Astrocyte (in vitro differentiated cells and primary cell): ENCODE data around the gene GIT1. TPM values are rescaled to one million over a fixed set of nuclear protein-coding genes. Genes with fewer than 3 reads are reported as not detected.

Experiments used
- DNase-seq: peaks from one replicate; pipeline ENCODE4 v3.0.0-alpha.2; 2010; ENCODE audit warnings: low read depth
- FAIRE-seq: peaks from 2 replicates; lab custom pipeline; 2011; peaks lifted over from hg19 to GRCh38; lab: Jason Lieb, UNC
- H2AFZ ChIP-seq: 2 replicates; pipeline ENCODE4 v1.6.0; 2012; ENCODE audit warnings: low read depth, low read length, inconsistent platforms
- H3K27ac ChIP-seq: 2 replicates; pipeline ENCODE4 v1.5.1; 2011; ENCODE audit warnings: low read depth, low read length, inconsistent platforms
- H3K27me3 ChIP-seq: 2 replicates; pipeline ENCODE4 v1.6.0; 2011; ENCODE audit warnings: low read length, inconsistent platforms; ENCODE audit not compliant: insufficient read depth
- H3K36me3 ChIP-seq: 2 replicates; pipeline ENCODE4 v1.5.1; 2011; ENCODE audit warnings: low read length, inconsistent platforms; ENCODE audit not compliant: insufficient read depth
- H3K4me1 ChIP-seq: 2 replicates; pipeline ENCODE4 v1.5.1; 2011; ENCODE audit warnings: low read length, inconsistent platforms; ENCODE audit not compliant: insufficient read depth
- H3K4me2 ChIP-seq: 2 replicates; pipeline ENCODE4 v1.6.0; 2012; ENCODE audit warnings: low read length, inconsistent platforms
- H3K4me3 ChIP-seq: 2 replicates; pipeline ENCODE4 v1.5.1; 2011; ENCODE audit warnings: low read depth, mild to moderate bottlenecking, low read length, inconsistent platforms; ENCODE audit not compliant: insufficient read depth
- H3K79me2 ChIP-seq: 2 replicates; pipeline ENCODE4 v1.6.0; 2012; ENCODE audit warnings: mild to moderate bottlenecking, low read length, inconsistent platforms; ENCODE audit not compliant: insufficient read depth
- H3K9ac ChIP-seq: 2 replicates; pipeline ENCODE4 v1.6.0; 2012; ENCODE audit warnings: mild to moderate bottlenecking, low read length, inconsistent platforms
- H3K9me3 ChIP-seq: 2 replicates; pipeline ENCODE4 v1.5.1; 2012; ENCODE audit warnings: low read depth, mild to moderate bottlenecking, low read length, inconsistent platforms; ENCODE audit not compliant: insufficient read depth
- H4K20me1 ChIP-seq: 2 replicates; pipeline ENCODE4 v1.6.0; 2012; ENCODE audit warnings: low read length, inconsistent platforms; ENCODE audit not compliant: insufficient read depth
- H3K27ac Mint-ChIP-seq: one replicate; pipeline ENCODE4 v1.8.0; 2021; ENCODE audit warnings: mild to moderate bottlenecking, mixed read lengths; ENCODE audit not compliant: unreplicated experiment
- H3K27me3 Mint-ChIP-seq: one replicate; pipeline ENCODE4 v1.8.0; 2021; ENCODE audit warnings: low read depth, mixed read lengths; ENCODE audit not compliant: unreplicated experiment
- H3K36me3 Mint-ChIP-seq: one replicate; pipeline ENCODE4 v1.8.0; 2021; ENCODE audit warnings: low read depth, mixed read lengths; ENCODE audit not compliant: unreplicated experiment
- H3K4me1 Mint-ChIP-seq: one replicate; pipeline ENCODE4 v1.8.0; 2021; ENCODE audit warnings: low read depth, mixed read lengths; ENCODE audit not compliant: unreplicated experiment
- H3K4me3 Mint-ChIP-seq: one replicate; pipeline ENCODE4 v1.8.0; 2021; ENCODE audit warnings: mild to moderate bottlenecking, moderate library complexity, mixed read lengths; ENCODE audit not compliant: unreplicated experiment
- H3K9me3 Mint-ChIP-seq: one replicate; pipeline ENCODE4 v1.8.0; 2021; ENCODE audit warnings: mild to moderate bottlenecking, mixed read lengths; ENCODE audit not compliant: unreplicated experiment
- EZH2 ChIP-seq: IDR thresholded peaks from 2 replicates; pipeline ENCODE4 v1.6.1; 2012; ENCODE audit warnings: mild to moderate bottlenecking, low read length, inconsistent platforms; ENCODE audit not compliant: insufficient read depth
- total RNA-seq: library from RNA; stranded (reverse); gene quantifications from 2 replicates; pipeline ENCODE4 v1.2.1, GENCODE V29; 2021
- TF ChIP-seq, protein P1 (sequence below): IDR thresholded peaks from 2 replicates; pipeline ENCODE4 v1.5.1; 2011; ENCODE audit warnings: low read depth, mild to moderate bottlenecking, inconsistent platforms, low read length, moderate library complexity; ENCODE audit not compliant: insufficient read depth

The GIT1 gene
- total RNA-seq, 1 donor from 2014 or later = 52.2 TPM

DNA sequence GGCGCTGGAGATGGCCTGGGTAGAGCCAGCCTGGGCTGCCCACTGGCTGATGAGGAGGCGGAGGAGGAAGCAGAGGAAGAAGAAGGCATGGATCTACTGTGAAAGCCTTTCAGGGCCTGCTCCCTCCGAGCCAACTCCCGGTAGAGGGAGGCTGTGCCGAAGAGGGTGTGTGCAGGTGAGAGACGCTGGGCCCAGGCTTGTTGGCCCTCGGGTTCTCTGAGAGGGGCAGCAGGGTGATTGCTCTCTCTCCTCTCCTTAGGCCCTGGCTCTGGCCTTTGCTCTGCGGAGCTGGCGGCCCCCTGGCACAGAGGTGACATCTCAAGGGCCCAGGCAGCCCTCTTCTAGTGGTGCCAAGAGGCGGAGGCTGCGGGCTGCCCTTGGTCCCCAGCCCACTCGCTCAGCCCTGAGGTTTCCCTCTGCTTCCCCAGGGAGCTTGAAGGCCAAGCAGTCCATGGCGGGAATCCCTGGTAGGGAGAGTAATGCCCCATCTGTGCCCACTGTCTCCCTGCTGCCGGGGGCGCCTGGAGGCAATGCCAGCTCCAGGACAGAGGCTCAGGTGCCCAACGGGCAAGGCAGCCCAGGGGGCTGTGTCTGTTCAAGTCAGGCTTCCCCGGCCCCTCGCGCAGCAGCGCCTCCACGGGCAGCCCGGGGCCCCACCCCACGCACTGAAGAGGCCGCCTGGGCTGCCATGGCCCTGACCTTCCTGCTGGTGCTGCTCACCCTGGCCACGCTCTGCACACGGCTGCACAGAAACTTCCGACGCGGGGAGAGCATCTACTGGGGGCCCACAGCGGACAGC, 17.4 kb downstream of the GIT1 start:
- no peaks in the 10 kb centered on the region for H3K9me3 Mint-ChIP-seq

DNA sequence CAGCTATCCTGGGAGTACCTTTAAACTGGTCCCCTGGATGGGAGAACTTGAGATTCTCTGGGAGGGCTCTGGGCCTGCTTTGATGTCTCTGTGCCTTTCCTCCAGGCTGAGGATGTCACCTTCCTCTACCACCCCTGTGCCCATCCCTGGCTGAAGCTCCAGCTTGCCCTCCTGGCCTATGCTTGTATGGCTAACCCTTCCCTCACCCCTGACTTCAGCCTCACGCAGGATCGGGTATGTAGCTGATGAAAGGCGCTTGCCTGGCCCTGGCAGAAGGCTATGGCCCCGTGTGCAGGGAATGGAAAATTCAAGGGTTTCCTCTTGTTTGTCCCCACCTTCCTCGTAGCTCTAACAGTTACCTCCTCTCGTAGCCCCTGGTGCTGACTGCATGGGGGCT, 18.0 kb downstream of the GIT1 start:
- no peak overlapping the region for H3K9ac ChIP-seq
- no peak for DNase-seq
- Mint-ChIP-seq H3K9me3 (no peaks in the 10 kb centered on the region), H3K27ac (peak overlapping the region; percentile 41), H3K27me3 (peaks cover 2% of the 10 kb centered on the region), H3K4me1 (peaks cover 5% of the 10 kb centered on the region), H3K4me3 (peak overlapping the region; percentile 50), H3K36me3 (peaks cover 12% of the 10 kb centered on the region)
- no peak for TF ChIP-seq EZH2
- TF ChIP-seq, protein P1, sequence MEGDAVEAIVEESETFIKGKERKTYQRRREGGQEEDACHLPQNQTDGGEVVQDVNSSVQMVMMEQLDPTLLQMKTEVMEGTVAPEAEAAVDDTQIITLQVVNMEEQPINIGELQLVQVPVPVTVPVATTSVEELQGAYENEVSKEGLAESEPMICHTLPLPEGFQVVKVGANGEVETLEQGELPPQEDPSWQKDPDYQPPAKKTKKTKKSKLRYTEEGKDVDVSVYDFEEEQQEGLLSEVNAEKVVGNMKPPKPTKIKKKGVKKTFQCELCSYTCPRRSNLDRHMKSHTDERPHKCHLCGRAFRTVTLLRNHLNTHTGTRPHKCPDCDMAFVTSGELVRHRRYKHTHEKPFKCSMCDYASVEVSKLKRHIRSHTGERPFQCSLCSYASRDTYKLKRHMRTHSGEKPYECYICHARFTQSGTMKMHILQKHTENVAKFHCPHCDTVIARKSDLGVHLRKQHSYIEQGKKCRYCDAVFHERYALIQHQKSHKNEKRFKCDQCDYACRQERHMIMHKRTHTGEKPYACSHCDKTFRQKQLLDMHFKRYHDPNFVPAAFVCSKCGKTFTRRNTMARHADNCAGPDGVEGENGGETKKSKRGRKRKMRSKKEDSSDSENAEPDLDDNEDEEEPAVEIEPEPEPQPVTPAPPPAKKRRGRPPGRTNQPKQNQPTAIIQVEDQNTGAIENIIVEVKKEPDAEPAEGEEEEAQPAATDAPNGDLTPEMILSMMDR = no peak
- H3K79me2 ChIP-seq = no peaks in the 10 kb centered on the region
- no peak overlapping the region for H2AFZ ChIP-seq
- H3K4me3 ChIP-seq = no peak overlapping the region
- H3K36me3 ChIP-seq = no peaks in the 10 kb centered on the region
- H3K27me3 ChIP-seq = no peaks in the 10 kb centered on the region
- peaks cover 28% of the 10 kb centered on the region for H4K20me1 ChIP-seq
- H3K27ac ChIP-seq = no peak overlapping the region
- H3K9me3 ChIP-seq = no peaks in the 10 kb centered on the region
- H3K4me2 ChIP-seq = no peak overlapping the region
- FAIRE-seq = no peak
- peaks cover 19% of the 10 kb centered on the region for H3K4me1 ChIP-seq

More for the DNA sequence above, 17.4 kb downstream of the GIT1 start:
- no peak overlapping the region for H3K9ac ChIP-seq
- H3K79me2 ChIP-seq = no peaks in the 10 kb centered on the region
- H2AFZ ChIP-seq = peak overlapping the region; percentile 18
- H3K36me3 Mint-ChIP-seq = peaks cover 12% of the 10 kb centered on the region
- TF ChIP-seq, protein P1 = no peak
- TF ChIP-seq EZH2 = no peak
- H3K36me3 ChIP-seq = no peaks in the 10 kb centered on the region
- peak overlapping the region; percentile 41 for H3K27ac Mint-ChIP-seq
- peaks cover 19% of the 10 kb centered on the region for H3K4me1 ChIP-seq
- no peaks in the 10 kb centered on the region for H3K27me3 ChIP-seq
- H3K27ac ChIP-seq = no peak overlapping the region
- H4K20me1 ChIP-seq = peaks cover 28% of the 10 kb centered on the region
- peak overlapping the region; percentile 64 for H3K4me2 ChIP-seq
- no peak for DNase-seq
- peaks cover 5% of the 10 kb centered on the region for H3K4me1 Mint-ChIP-seq
- peaks cover 2% of the 10 kb centered on the region for H3K27me3 Mint-ChIP-seq
- no peaks in the 10 kb centered on the region for H3K9me3 ChIP-seq
- H3K4me3 Mint-ChIP-seq = no peak overlapping the region
- H3K4me3 ChIP-seq = no peak overlapping the region
- FAIRE-seq = no peak

DNA sequence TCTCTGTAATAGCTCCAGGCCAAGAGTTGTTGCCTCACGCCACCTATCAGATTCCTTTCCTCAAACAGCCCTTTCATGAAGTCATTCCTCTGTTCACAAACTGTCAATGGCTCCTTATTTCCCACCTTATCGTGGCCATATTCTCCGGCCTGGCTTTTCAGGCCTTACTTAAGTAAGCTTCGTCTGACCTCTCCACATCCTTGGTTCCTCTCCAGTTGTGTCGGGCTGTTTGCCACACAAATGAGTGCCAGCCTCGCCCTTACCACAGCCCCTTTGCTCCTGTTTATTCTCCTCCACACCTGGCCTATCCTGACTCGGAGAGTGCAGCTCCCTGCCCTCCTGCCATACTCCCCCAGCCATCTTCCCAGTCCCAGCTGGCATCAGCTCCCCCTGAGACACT, 18.9 kb downstream of the GIT1 start:
- no peak overlapping the region for H3K9ac ChIP-seq
- FAIRE-seq = no peak
- no peak for DNase-seq
- no peaks in the 10 kb centered on the region for H3K9me3 ChIP-seq
- no peak overlapping the region for H2AFZ ChIP-seq
- Mint-ChIP-seq H3K9me3 (no peaks in the 10 kb centered on the region), H3K4me1 (peaks cover 5% of the 10 kb centered on the region), H3K27ac (peak overlapping the region; percentile 47), H3K4me3 (peak overlapping the region; percentile 75), H3K27me3 (peaks cover 6% of the 10 kb centered on the region), H3K36me3 (peaks cover 12% of the 10 kb centered on the region)
- H3K79me2 ChIP-seq = no peaks in the 10 kb centered on the region
- H3K36me3 ChIP-seq = no peaks in the 10 kb centered on the region
- peaks cover 26% of the 10 kb centered on the region for H3K4me1 ChIP-seq
- H3K4me3 ChIP-seq = no peak overlapping the region
- H3K27me3 ChIP-seq = peaks cover 3% of the 10 kb centered on the region
- TF ChIP-seq, protein P1 = no peak
- no peak for TF ChIP-seq EZH2
- H3K4me2 ChIP-seq = no peak overlapping the region
- no peak overlapping the region for H3K27ac ChIP-seq
- H4K20me1 ChIP-seq = peaks cover 28% of the 10 kb centered on the region
